Adrenal gland (tissue), 12 donors: ENCODE measurements around the gene VSTM2L. TPM values are rescaled to one million over a fixed set of nuclear protein-coding genes. Genes with fewer than 3 reads are reported as not detected.

Experiments
- DNase-seq, 7 donors: peaks; one replicate each; pipeline ENCODE4 v3.0.0-alpha.2; 2019 to 2020
- H3K27ac ChIP-seq, 5 donors: fragments of 200-600 bp; sonication (generic) in 4 of 5; 1 replicate in 3 of 5; 2 replicates in 2 of 5; pipeline versions ENCODE4 v1.5.1 to v1.8.0; 2016 to 2020; ENCODE audit warnings: mild to moderate bottlenecking in 1 of 5
- H3K27me3 ChIP-seq: fragments of 200-600 bp; 2 replicates; pipeline ENCODE4 v1.8.0; 2021
- H3K36me3 ChIP-seq, 2 donors: fragments of 200-600 bp; replicated peaks in 1 of 2; 1 replicate in 1 of 2; 2 replicates in 1 of 2; pipeline versions ENCODE4 v1.5.1 to v1.8.0; 2018 to 2022
- H3K4me1 ChIP-seq, 2 donors: fragments of 200-600 bp; replicated peaks in 1 of 2; 1 replicate in 1 of 2; 2 replicates in 1 of 2; pipeline versions ENCODE4 v1.5.1 to v1.8.0; 2018 to 2021
- H3K4me3 ChIP-seq, 4 donors: fragments of 200-600 bp; sonication (generic) in 3 of 4; one replicate each; pipeline ENCODE4 v1.5.1; 2016 to 2018
- H3K9me3 ChIP-seq, 3 donors: fragments of 200-600 bp; sonication (generic) in 1 of 3; replicated peaks in 1 of 3; 1 replicate in 2 of 3; 2 replicates in 1 of 3; pipeline versions ENCODE4 v1.5.1 to v1.8.0; 2016 to 2021
- CTCF ChIP-seq, 6 experiments: fragments of 450-650 bp in 4 of 6; fragments of 200-600 bp in 2 of 6; sonication (generic) in 1 of 6; IDR thresholded peaks; 1 replicate in 5 of 6; 2 replicates in 1 of 6; pipeline versions ENCODE4 v1.5.1 to v1.8.0; 2016 to 2021; ENCODE audit warnings: antibody characterized with exemption in 6 of 6, mild to moderate bottlenecking in 2 of 6, moderate library complexity in 1 of 6
- POLR2A ChIP-seq, 2 donors: fragments of 450-650 bp; IDR thresholded peaks; one replicate each; pipeline ENCODE4 v1.6.1; 2017; ENCODE audit warnings: antibody characterized with exemption in 2 of 2, mild to moderate bottlenecking in 2 of 2, moderate library complexity in 1 of 2
- WGBS, 4 donors: extraction: QIAGEN DNeasy Blood & Tissue Kit in 2 of 4; methylation state at CpG; one replicate each; pipeline versions ENCODE4 v1.1.5 to v1.1.7; 2013 to 2017; 5-methylcytosine and 5-hydroxymethylcytosine counted together
- intact Hi-C, 2 donors: fragments of 100-400 bp; cut with DNase I; formaldehyde crosslinking; loops; one replicate each; pipeline versions ENCODE4 v1.14.1 to v1.15.0; 2022 to 2023
- polyA plus RNA-seq, 3 donors: library from polyadenylated mRNA; stranded (reverse); fragments of 200-250 nt in 2 of 3; fragments of 350-450 nt in 1 of 3; fragmentation: Illumina TruSeq in 1 of 3; extraction: RNeasy Lipid Tissue Mini Kit (QIAGEN cat#74804) in 1 of 3; gene quantifications; one replicate each; pipeline ENCODE4 v1.2.3, GENCODE V29; 2013 to 2014
- total RNA-seq, 9 donors: library from RNA; depleted of rRNA in 4 of 9; stranded (reverse); fragments of >200 nt in 4 of 9; fragments of 120-200 nt in 1 of 9; fragmentation: NEBNext Ultra II Directional in 1 of 9; extraction: Animal tissue kit (Norgen Biotek cat#: 25700) in 1 of 9; gene quantifications; one replicate each; pipeline versions ENCODE4 v1.1.0 to v1.2.4, GENCODE V29; 2013 to 2023
- donor health status: healthy with polysubstance abuse.
- donor health status: Bipolar disorder and iron deficiency.
- donor health status: DM: yes; HTN: yes; CAD: no.
- donor health status: DM: no; HTN: no; CAD: no.
- donor health status: DM: no; HTN: no; CAD: no.
- donor health status: DM: yes; HTN: yes; CAD: no.

VSTM2L gene
- total and polyA plus RNA-seq, 12 donors: 0.36 to 21.8 (median 7.4) TPM

- Histone ChIP-seq H3K27me3 (peaks cover 4% of the 10 kb centered on the region), H3K4me1 (no peaks in the 10 kb centered on the region), H3K9me3 (no peaks in the 10 kb centered on the region), H3K36me3 (no peaks in the 10 kb centered on the region), H3K4me3 (no peak overlapping the region), H3K27ac (no peak overlapping the region)
- no peak for DNase-seq
- 76 to 86% (median 83%) methylated on average over 5 to 6 of the region's 6 CpGs for WGBS, 4 donors
- intact Hi-C loops: no loop called here
- TF ChIP-seq POLR2A (IDR thresholded peaks at IDR 0.05): no peak
- no peak for TF ChIP-seq CTCF (IDR thresholded peaks at IDR 0.05)
Observed at GRCh38 chr20:37921341-37921929, 18.5 kb downstream of the VSTM2L start.

GRCh38 chr20:37922016-37922415 lies 19.1 kb downstream of the VSTM2L start:
- Histone ChIP-seq H3K27ac (no peak overlapping the region), H3K9me3 (no peaks in the 10 kb centered on the region), H3K36me3 (no peaks in the 10 kb centered on the region), H3K4me1 (no peaks in the 10 kb centered on the region), H3K27me3 (no peaks in the 10 kb centered on the region), H3K4me3 (no peak overlapping the region)
- 86 to 96% (median 92%) methylated on average over 3 of the region's 3 CpGs for WGBS, 4 donors
- TF ChIP-seq CTCF (IDR thresholded peaks at IDR 0.05) (no peak), POLR2A (IDR thresholded peaks at IDR 0.05) (no peak)
- intact Hi-C loops: no loop called here
- DNase-seq: no peak

- no peak overlapping the region for H3K27ac ChIP-seq
- no peak for TF ChIP-seq CTCF (IDR thresholded peaks at IDR 0.05)
- TF ChIP-seq POLR2A (IDR thresholded peaks at IDR 0.05): no peak
- no peaks in the 10 kb centered on the region for H3K27me3 ChIP-seq
- no peak overlapping the region for H3K4me3 ChIP-seq
- no peaks in the 10 kb centered on the region for H3K9me3 ChIP-seq
- H3K4me1 ChIP-seq: no peaks in the 10 kb centered on the region
- intact Hi-C loops: no loop called here
- no peak for DNase-seq
- WGBS, 4 donors: 76 to 88% (median 83%) methylated on average over 16 to 19 of the region's 19 CpGs
- H3K36me3 ChIP-seq: no peaks in the 10 kb centered on the region
Observed at GRCh38 chr20:37925265-37926165, 22.6 kb downstream of the VSTM2L start.

GRCh38 chr20:37926612-37927011 lies 23.7 kb downstream of the VSTM2L start:
- no peaks in the 10 kb centered on the region for H3K27me3 ChIP-seq
- no peak for TF ChIP-seq CTCF (IDR thresholded peaks at IDR 0.05)
- WGBS, 4 donors: 82 to 93% (median 85%) methylated on average over 3 to 4 of the region's 4 CpGs
- no peaks in the 10 kb centered on the region for H3K9me3 ChIP-seq
- no peaks in the 10 kb centered on the region for H3K36me3 ChIP-seq
- intact Hi-C loops: no loop called here
- no peaks in the 10 kb centered on the region for H3K4me1 ChIP-seq
- no peak overlapping the region for H3K27ac ChIP-seq
- H3K4me3 ChIP-seq: no peak overlapping the region
- no peak for DNase-seq
